ENCODE results near the gene OSGEP. TPM values are rescaled to one million over a fixed set of nuclear protein-coding genes. Genes with fewer than 3 reads are reported as not detected.

Gene OSGEP
- total RNA-seq, 2 donors from 2014 or later = 36.1 to 53.4 TPM

DNA sequence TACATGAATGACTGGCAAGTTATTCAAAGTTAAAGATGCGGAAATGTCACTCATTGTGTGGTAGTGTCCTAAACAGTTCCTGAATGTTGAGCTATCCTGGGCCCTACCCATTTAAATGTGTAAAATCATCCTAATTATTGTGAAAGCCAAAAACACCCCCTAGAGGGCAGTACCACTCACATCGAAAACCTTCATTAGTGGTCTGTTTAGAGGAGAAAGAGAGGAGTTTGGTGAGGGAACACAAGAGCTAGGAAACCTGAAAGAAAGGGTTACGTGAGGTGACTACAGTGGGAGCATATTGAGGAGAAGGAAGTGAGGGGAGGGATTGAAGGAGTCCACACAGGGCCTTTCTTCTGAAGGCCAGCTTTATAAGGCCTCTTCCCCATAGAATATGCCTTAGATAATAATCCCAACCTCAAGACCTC is 38.8 kb downstream of the OSGEP start:
- H3K9me3 ChIP-seq = no peaks in the 10 kb centered on the region
- H3K4me1 ChIP-seq = peaks cover 43% of the 10 kb centered on the region
- peak overlapping the region in 1 of 4 donors; percentile 17 for H3K27ac ChIP-seq
- ATAC-seq (no peak), DNase-seq (peak in 2 of 4 donors; percentile 23 to 29)
- no peaks in the 10 kb centered on the region for H3K27me3 ChIP-seq
- 49 to 62% methylated on average over 3 of the region's 3 CpGs for WGBS, 2 donors
- H3K4me3 ChIP-seq = no peak overlapping the region
- no peaks in the 10 kb centered on the region for H3K36me3 ChIP-seq (replicated peaks in 1 of 2; ENCODE audit: insufficient read depth in 1 of 2, low read depth in 2 of 2)
- intact Hi-C loops (cut with DNase I) = no loop called here
- TF ChIP-seq POLR2A (IDR thresholded peaks at IDR 0.05) = no peak
- TF ChIP-seq, protein P1, sequence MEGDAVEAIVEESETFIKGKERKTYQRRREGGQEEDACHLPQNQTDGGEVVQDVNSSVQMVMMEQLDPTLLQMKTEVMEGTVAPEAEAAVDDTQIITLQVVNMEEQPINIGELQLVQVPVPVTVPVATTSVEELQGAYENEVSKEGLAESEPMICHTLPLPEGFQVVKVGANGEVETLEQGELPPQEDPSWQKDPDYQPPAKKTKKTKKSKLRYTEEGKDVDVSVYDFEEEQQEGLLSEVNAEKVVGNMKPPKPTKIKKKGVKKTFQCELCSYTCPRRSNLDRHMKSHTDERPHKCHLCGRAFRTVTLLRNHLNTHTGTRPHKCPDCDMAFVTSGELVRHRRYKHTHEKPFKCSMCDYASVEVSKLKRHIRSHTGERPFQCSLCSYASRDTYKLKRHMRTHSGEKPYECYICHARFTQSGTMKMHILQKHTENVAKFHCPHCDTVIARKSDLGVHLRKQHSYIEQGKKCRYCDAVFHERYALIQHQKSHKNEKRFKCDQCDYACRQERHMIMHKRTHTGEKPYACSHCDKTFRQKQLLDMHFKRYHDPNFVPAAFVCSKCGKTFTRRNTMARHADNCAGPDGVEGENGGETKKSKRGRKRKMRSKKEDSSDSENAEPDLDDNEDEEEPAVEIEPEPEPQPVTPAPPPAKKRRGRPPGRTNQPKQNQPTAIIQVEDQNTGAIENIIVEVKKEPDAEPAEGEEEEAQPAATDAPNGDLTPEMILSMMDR (IDR thresholded peaks at IDR 0.05) = peak in 6 of 7 experiments; percentile 30 to 53 (median 47)

GRCh38 chr14:20413744-20414082 is 40.9 kb downstream of the OSGEP start:
- intact Hi-C loops (cut with DNase I) = no loop called here
- TF ChIP-seq, protein P1 (IDR thresholded peaks at IDR 0.05) = no peak
- no peak for TF ChIP-seq POLR2A (IDR thresholded peaks at IDR 0.05)
- ATAC-seq = no peak
- Histone ChIP-seq H3K36me3 (replicated peaks in 1 of 2; ENCODE audit: insufficient read depth in 1 of 2, low read depth in 2 of 2) (no peaks in the 10 kb centered on the region), H3K27me3 (no peaks in the 10 kb centered on the region), H3K9me3 (no peaks in the 10 kb centered on the region), H3K27ac (peak overlapping the region; percentile 63 to 96 (median 91)), H3K4me3 (peak overlapping the region; percentile 47 to 87), H3K4me1 (peaks cover 39% of the 10 kb centered on the region)
- WGBS, 2 donors = 3 to 4% methylated on average over 9 of the region's 9 CpGs
- no peak for DNase-seq

DNA sequence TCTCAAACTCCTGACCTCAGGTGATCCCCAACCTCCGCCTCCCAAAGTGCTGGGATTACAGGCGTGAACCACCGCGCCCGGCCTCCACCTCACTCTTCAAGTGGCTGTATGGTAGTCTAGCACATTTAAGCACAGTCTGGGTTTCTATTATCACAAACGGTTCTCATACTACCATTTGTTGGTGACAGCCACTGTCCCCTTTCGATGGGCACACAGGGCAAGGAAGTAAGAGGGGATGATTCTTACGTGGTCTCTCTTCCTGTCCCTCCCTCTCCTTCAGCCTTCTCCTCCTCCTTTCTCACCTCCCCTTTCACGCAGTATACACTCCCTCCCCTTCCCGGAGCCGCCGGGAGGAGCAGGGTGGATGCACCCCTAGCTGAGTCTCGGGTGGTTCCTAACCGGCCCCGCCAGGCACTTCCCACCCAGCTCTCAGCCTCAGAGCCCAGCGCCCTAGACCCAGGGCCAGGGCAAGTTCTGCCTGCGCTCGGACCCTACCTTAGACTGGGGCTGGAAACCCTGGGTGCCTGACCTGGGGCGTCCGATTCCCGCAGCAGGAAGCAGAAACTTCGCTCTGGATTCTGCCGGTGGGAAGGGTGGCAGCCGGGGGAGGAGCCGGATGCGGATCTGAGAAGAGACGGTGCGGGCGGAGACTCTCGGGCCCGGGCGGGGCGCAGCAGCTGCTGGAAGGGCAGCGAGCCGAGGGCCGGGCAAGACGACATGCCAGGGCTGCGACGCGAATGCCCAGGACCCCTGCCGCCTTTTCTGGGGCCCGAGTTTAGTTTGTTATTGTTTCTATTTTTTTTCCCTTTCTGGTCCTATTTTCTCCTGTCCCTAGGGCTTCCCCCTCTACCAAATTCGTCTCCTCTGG is 41.5 kb downstream of the OSGEP start, which contains the start of gene TEP1:
Gene TEP1, minus strand, starts transcription at position 626 of the 868 bp plus-strand sequence. CDS start 5,062 bp downstream, outside the sequence.
- intact Hi-C loops (cut with DNase I) = no loop called here
- DNase-seq (peak; percentile 88 to 92 (median 90)), ATAC-seq (peak; percentile 97)
- Histone ChIP-seq H3K4me1 (peaks cover 33% of the 10 kb centered on the region), H3K4me3 (peak within 1 kb of the TSS; percentile 47 to 87), H3K36me3 (replicated peaks in 1 of 2; ENCODE audit: insufficient read depth in 1 of 2, low read depth in 2 of 2) (peaks cover 0 to 2% of the 10 kb centered on the region in 2 donors), H3K27ac (peak within 1 kb of the TSS; percentile 63 to 96 (median 91)), H3K9me3 (no peaks in the 10 kb centered on the region), H3K27me3 (no peaks in the 10 kb centered on the region)
- TF ChIP-seq, protein P1 (IDR thresholded peaks at IDR 0.05) = peak in 2 of 7 experiments; percentile 6 to 18
- peak; percentile 70 to 86 (median 85) for TF ChIP-seq POLR2A (IDR thresholded peaks at IDR 0.05)
- WGBS, 2 donors = 0% methylated on average over 36 to 42 of the region's 43 CpGs

- peak overlapping the region in 2 of 4 donors; percentile 95 to 96 for H3K27ac ChIP-seq
- TF ChIP-seq POLR2A (IDR thresholded peaks at IDR 0.05) = no peak
- TF ChIP-seq, protein P1 (IDR thresholded peaks at IDR 0.05) = no peak
- H3K4me3 ChIP-seq = peak overlapping the region in 1 of 2 donors; percentile 87
- intact Hi-C loops (cut with DNase I) = no loop called here
- DNase-seq (no peak), ATAC-seq (no peak)
- H3K9me3 ChIP-seq = no peaks in the 10 kb centered on the region
- peaks cover 26% of the 10 kb centered on the region for H3K4me1 ChIP-seq
- H3K36me3 ChIP-seq (replicated peaks in 1 of 2; ENCODE audit: insufficient read depth in 1 of 2, low read depth in 2 of 2) = peaks cover 0 to 9% of the 10 kb centered on the region in 2 donors
- 3 to 4% methylated on average over 7 of the region's 7 CpGs for WGBS, 2 donors
- H3K27me3 ChIP-seq = no peaks in the 10 kb centered on the region
Measured at GRCh38 chr14:20412411-20412810, 42.2 kb downstream of the OSGEP start.

Measured in body of pancreas (tissue), 4 donors.